Endothelial cell of umbilical vein (primary cell): ENCODE data around the gene DEFB124. TPM values are rescaled to one million over a fixed set of nuclear protein-coding genes. Genes with fewer than 3 reads are reported as not detected.

Experiments
- BruUV-seq: library from RNA; stranded (reverse); fragments of 400-500 nt; replicated peaks from 2 replicates; lab custom pipeline; 2021; lab: Mats Ljungman, UMichigan
- CTCF ChIA-PET: fragments of 300-600, 350-600 bp; sonication (Branson Sonifier 250); formaldehyde crosslinking; loops from one replicate; lab custom pipeline; 2021; ENCODE audit warnings: antibody characterized with exemption, inconsistent platforms; lab: Charles Lee
- POLR2A ChIA-PET: fragments of 300-600, 350-600 bp; sonication (Branson Sonifier 250); formaldehyde crosslinking; loops from one replicate; lab custom pipeline; 2021; ENCODE audit warnings: antibody characterized with exemption, inconsistent platforms; lab: Charles Lee
- DNase-seq: peaks from one replicate; pipeline ENCODE4 v3.0.0-alpha.2; 2011; ENCODE audit warnings: low read depth, low spot score
- FAIRE-seq: peaks from 2 replicates; lab custom pipeline; 2011; peaks lifted over from hg19 to GRCh38; lab: Jason Lieb, UNC
- H2AFZ ChIP-seq: 2 replicates; pipeline ENCODE4 v1.6.0; 2012; ENCODE audit warnings: low read depth, low read length, control low read depth, inconsistent platforms
- H3K27ac ChIP-seq: 2 replicates; pipeline ENCODE4 v1.5.1; 2011; ENCODE audit warnings: low read depth, mild to moderate bottlenecking, control low read depth, low read length, moderate library complexity; ENCODE audit not compliant: insufficient read depth
- H3K27me3 ChIP-seq, 2 experiments: 2 replicates each; pipeline versions ENCODE4 v1.6.0 to v1.6.1; 2011; ENCODE audit warnings: low read length in 2 of 2, mixed read lengths in 1 of 2; ENCODE audit not compliant: control insufficient read depth in 2 of 2, insufficient read depth in 2 of 2
- H3K36me3 ChIP-seq, 2 experiments: 2 replicates in 1 of 2; 3 replicates in 1 of 2; pipeline ENCODE4 v1.5.1; 2011; ENCODE audit warnings: low read length in 2 of 2, mild to moderate bottlenecking in 1 of 2, moderate library complexity in 1 of 2; ENCODE audit not compliant: control insufficient read depth in 2 of 2, insufficient read depth in 2 of 2; ENCODE audit errors: extremely low read depth in 1 of 2
- H3K4me1 ChIP-seq: 3 replicates; pipeline ENCODE4 v1.5.1; 2011; ENCODE audit warnings: mild to moderate bottlenecking, low read length; ENCODE audit not compliant: control insufficient read depth, insufficient read depth; ENCODE audit errors: extremely low read depth
- H3K4me2 ChIP-seq: 2 replicates; pipeline ENCODE4 v1.6.1; 2011; ENCODE audit warnings: low read length, control low read depth, mixed read lengths; ENCODE audit not compliant: insufficient read depth
- H3K4me3 ChIP-seq, 3 experiments: fragments of 200-600 bp in 1 of 3; sonication (generic), shearing (Covaris generic) in 1 of 3; replicated peaks in 1 of 3; 2 replicates each; pipeline ENCODE4 v1.5.1; 2011 to 2016; ENCODE audit warnings: control low read depth in 3 of 3, low read length in 3 of 3, mild to moderate bottlenecking in 2 of 3, inconsistent platforms in 1 of 3, low read depth in 1 of 3, moderate library complexity in 1 of 3; ENCODE audit not compliant: insufficient read depth in 1 of 3
- H3K79me2 ChIP-seq: 2 replicates; pipeline ENCODE4 v1.6.0; 2012; ENCODE audit warnings: low read length, inconsistent platforms; ENCODE audit not compliant: control insufficient read depth, insufficient read depth
- H3K9ac ChIP-seq: replicated peaks from 2 replicates; pipeline ENCODE3; 2011; ENCODE audit warnings: low read length, control low read depth; ENCODE audit not compliant: insufficient read depth; ENCODE audit errors: extremely low read depth
- H3K9me1 ChIP-seq: replicated peaks from 3 replicates; pipeline ENCODE4 v1.6.0; 2011; ENCODE audit warnings: mild to moderate bottlenecking, low read length; ENCODE audit not compliant: control insufficient read depth, insufficient read depth; ENCODE audit errors: extremely low read depth
- H3K9me3 ChIP-seq: replicated peaks from 2 replicates; pipeline ENCODE4 v1.5.1; 2012; ENCODE audit warnings: low read length, inconsistent platforms; ENCODE audit not compliant: control insufficient read depth, insufficient read depth
- H4K20me1 ChIP-seq: replicated peaks from 2 replicates; pipeline ENCODE3; 2011; ENCODE audit warnings: mild to moderate bottlenecking, low read length; ENCODE audit not compliant: control insufficient read depth, insufficient read depth; ENCODE audit errors: extremely low read depth
- EZH2 ChIP-seq: IDR thresholded peaks from 2 replicates; pipeline ENCODE4 v1.6.1; 2012; ENCODE audit warnings: borderline replicate concordance, low read depth, mild to moderate bottlenecking, moderate library complexity, low read length, inconsistent platforms; ENCODE audit not compliant: severe bottlenecking
- FOS ChIP-seq: IDR thresholded peaks from 2 replicates; pipeline ENCODE4 v1.6.1; 2011; ENCODE audit warnings: mild to moderate bottlenecking, low read length, moderate library complexity, borderline replicate concordance; ENCODE audit not compliant: insufficient read depth
- GATA2 ChIP-seq: IDR thresholded peaks from 2 replicates; pipeline ENCODE4 v1.7.0; 2011; ENCODE audit warnings: low read depth, mild to moderate bottlenecking, moderate library complexity, mixed read lengths, low read length; ENCODE audit not compliant: insufficient read length, insufficient read depth
- JUN ChIP-seq: IDR thresholded peaks from 2 replicates; pipeline ENCODE4 v1.6.1; 2011; ENCODE audit warnings: borderline replicate concordance, low read depth; ENCODE audit not compliant: insufficient read length, insufficient read depth
- MYC ChIP-seq: IDR thresholded peaks from one replicate; pipeline ENCODE4 v1.6.1; 2011; ENCODE audit warnings: mild to moderate bottlenecking, low read depth, low read length
- POLR2A ChIP-seq: IDR thresholded peaks from 2 replicates; pipeline ENCODE4 v1.6.1; 2012; ENCODE audit warnings: low read depth, mild to moderate bottlenecking, control low read depth, low read length
- POLR2AphosphoS5 ChIP-seq: IDR thresholded peaks from 2 replicates; pipeline ENCODE4 v1.6.1; 2012; ENCODE audit warnings: low read depth, mild to moderate bottlenecking, control low read depth, low read length, moderate library complexity; ENCODE audit not compliant: insufficient read depth
- dilution Hi-C: fragments of 300-500 bp; cut with MboI; formaldehyde crosslinking; loops from one replicate; pipeline ENCODE4 v1.15.0; 2019; ENCODE audit warnings: low sequenced_read_pairs; ENCODE audit not compliant: extremely low pct_ligation_motif_present
- intact Hi-C: fragments of 100-400 bp; cut with micrococcal nuclease; formaldehyde crosslinking; loops from one replicate; pipeline ENCODE4 v1.10.0; 2022
- polyA plus RNA-seq, 4 experiments: library from polyadenylated mRNA; depleted of rRNA in 3 of 4; stranded (reverse) in 3 of 4; unstranded in 1 of 4; fragments of >200 nt; gene quantifications; 2 replicates each; pipeline versions ENCODE4 v1.2.1 to v1.2.3, GENCODE V29; 2011 to 2012; ENCODE audit warnings: missing spikeins in 1 of 4
- total RNA-seq: library from RNA; stranded (reverse); gene quantifications from 2 replicates; pipeline ENCODE4 v1.2.3, GENCODE V29; 2021
- TF ChIP-seq, protein P1 (sequence below), 2 donors: IDR thresholded peaks; 1 replicate in 1 of 2; 2 replicates in 1 of 2; pipeline ENCODE4 v1.5.1; 2011; ENCODE audit warnings: low read length in 2 of 2, mild to moderate bottlenecking in 2 of 2, moderate library complexity in 2 of 2, control low read depth in 1 of 2, inconsistent platforms in 1 of 2, low read depth in 1 of 2; ENCODE audit not compliant: insufficient read depth in 1 of 2; ENCODE audit errors: extremely low read depth in 1 of 2
- TF ChIP-seq, protein P2 (sequence below): IDR thresholded peaks from 2 replicates; pipeline ENCODE4 v1.6.1; 2011; ENCODE audit not compliant: insufficient read depth, insufficient read length

DEFB124 gene
- total and polyA plus RNA-seq, 2 donors (not counting 3 experiments of a cell fraction or from before 2014, with no cell fraction given): not detected

DNA sequence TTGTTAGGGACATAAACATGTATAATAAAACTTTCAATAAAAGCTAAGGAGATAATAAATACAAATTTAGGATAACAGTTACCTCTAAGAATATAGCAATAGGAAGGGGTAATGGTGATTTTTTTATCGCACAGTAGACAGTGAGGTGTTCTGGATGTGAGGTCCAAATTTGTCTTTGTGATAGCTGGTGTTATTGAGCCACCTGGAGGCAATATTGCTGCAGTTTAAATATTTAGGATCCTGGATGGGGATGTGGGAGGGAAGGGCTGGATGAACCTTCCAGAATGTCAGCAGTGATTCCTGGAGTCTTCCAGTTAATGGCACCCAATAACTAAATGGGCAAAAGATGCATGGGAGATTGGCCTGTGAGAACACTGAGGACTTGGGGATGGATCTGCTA, 20.6 kb downstream of the DEFB124 start:
- dilution Hi-C loops: no loop called here
- H3K9me1 ChIP-seq: no peaks in the 10 kb centered on the region

DNA sequence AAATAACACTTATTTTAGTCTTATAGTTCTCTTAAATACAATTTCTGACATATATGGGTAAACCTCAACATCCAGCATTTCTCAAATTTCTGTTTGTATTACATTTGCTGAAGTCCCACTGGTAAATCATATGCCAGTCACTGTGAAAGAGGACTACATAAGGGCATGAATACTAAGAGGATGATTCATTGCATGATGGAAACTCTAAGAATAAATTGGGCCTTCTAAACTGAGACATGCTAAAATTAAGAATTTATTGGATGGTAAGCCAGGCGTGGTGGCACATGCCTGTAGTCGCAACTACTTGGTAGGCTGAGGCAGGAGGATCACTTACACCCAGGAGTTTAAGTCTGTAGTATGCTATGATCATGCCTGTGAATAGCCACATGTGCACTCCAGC, 22.4 kb downstream of the DEFB124 start:
- intact Hi-C loops (no loop called here), dilution Hi-C loops (no loop called here)
- POLR2A ChIA-PET: no interaction called here

More for the DNA sequence above, 20.6 kb downstream of the DEFB124 start:
- no peak for FAIRE-seq
- Histone ChIP-seq H3K4me3 (no peak overlapping the region), H3K4me1 (no peaks in the 10 kb centered on the region), H3K9ac (no peak overlapping the region), H3K36me3 (no peaks in the 10 kb centered on the region), H3K27me3 (no peaks in the 10 kb centered on the region), H3K79me2 (no peaks in the 10 kb centered on the region), H2AFZ (no peak overlapping the region), H3K27ac (no peak overlapping the region), H3K4me2 (no peak overlapping the region), H4K20me1 (no peaks in the 10 kb centered on the region), H3K9me3 (no peaks in the 10 kb centered on the region)
- no peak for DNase-seq
- CTCF ChIA-PET: interaction anchor here (1.2 to 11.3 kb wide), 3 partner anchors 14 to 49 kb away, joined by 3 to 393 read pairs (median 3); partner anchors contain the start of gene DEFB123
- no TSS peak for BruUV-seq
- TF ChIP-seq, protein P1, sequence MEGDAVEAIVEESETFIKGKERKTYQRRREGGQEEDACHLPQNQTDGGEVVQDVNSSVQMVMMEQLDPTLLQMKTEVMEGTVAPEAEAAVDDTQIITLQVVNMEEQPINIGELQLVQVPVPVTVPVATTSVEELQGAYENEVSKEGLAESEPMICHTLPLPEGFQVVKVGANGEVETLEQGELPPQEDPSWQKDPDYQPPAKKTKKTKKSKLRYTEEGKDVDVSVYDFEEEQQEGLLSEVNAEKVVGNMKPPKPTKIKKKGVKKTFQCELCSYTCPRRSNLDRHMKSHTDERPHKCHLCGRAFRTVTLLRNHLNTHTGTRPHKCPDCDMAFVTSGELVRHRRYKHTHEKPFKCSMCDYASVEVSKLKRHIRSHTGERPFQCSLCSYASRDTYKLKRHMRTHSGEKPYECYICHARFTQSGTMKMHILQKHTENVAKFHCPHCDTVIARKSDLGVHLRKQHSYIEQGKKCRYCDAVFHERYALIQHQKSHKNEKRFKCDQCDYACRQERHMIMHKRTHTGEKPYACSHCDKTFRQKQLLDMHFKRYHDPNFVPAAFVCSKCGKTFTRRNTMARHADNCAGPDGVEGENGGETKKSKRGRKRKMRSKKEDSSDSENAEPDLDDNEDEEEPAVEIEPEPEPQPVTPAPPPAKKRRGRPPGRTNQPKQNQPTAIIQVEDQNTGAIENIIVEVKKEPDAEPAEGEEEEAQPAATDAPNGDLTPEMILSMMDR (IDR thresholded peaks at IDR 0.05; ENCODE audit: extremely low read depth in 1 of 2, insufficient read depth in 1 of 2, low read depth in 1 of 2, low read length in 2 of 2): no peak
- no peak for TF ChIP-seq FOS
- no peak for TF ChIP-seq GATA2
- TF ChIP-seq JUN: no peak
- TF ChIP-seq POLR2A: no peak
- TF ChIP-seq POLR2AphosphoS5: no peak
- TF ChIP-seq EZH2: no peak
- TF ChIP-seq MYC: no peak
- intact Hi-C loops: no loop called here
- POLR2A ChIA-PET: no interaction called here

More for the DNA sequence above, 22.4 kb downstream of the DEFB124 start:
- H2AFZ ChIP-seq: no peak overlapping the region
- H3K9me1 ChIP-seq: no peaks in the 10 kb centered on the region
- H3K27me3 ChIP-seq: no peaks in the 10 kb centered on the region
- no peaks in the 10 kb centered on the region for H3K79me2 ChIP-seq
- H3K36me3 ChIP-seq: no peaks in the 10 kb centered on the region
- CTCF ChIA-PET: no interaction called here
- no peaks in the 10 kb centered on the region for H4K20me1 ChIP-seq
- H3K4me3 ChIP-seq: no peak overlapping the region
- TF ChIP-seq, protein P1 (IDR thresholded peaks at IDR 0.05; ENCODE audit: extremely low read depth in 1 of 2, insufficient read depth in 1 of 2, low read depth in 1 of 2, low read length in 2 of 2): no peak
- TF ChIP-seq POLR2AphosphoS5: no peak
- TF ChIP-seq, protein P2, sequence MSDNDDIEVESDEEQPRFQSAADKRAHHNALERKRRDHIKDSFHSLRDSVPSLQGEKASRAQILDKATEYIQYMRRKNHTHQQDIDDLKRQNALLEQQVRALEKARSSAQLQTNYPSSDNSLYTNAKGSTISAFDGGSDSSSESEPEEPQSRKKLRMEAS: no peak
- TF ChIP-seq POLR2A: no peak
- TF ChIP-seq MYC: no peak
- TF ChIP-seq JUN: no peak
- H3K4me1 ChIP-seq: no peaks in the 10 kb centered on the region
- H3K27ac ChIP-seq: no peak overlapping the region
- DNase-seq (no peak), FAIRE-seq (no peak)
- no peak overlapping the region for H3K4me2 ChIP-seq
- no peaks in the 10 kb centered on the region for H3K9me3 ChIP-seq
- no TSS peak for BruUV-seq
- no peak overlapping the region for H3K9ac ChIP-seq
